DND-41 (cell line): ENCODE data around the gene PRKAR1B.

Experiments
- CTCF ChIP-seq: IDR thresholded peaks from 2 replicates; pipeline ENCODE4 v1.5.1; 2012; ENCODE audit warnings: borderline replicate concordance, low read length, moderate library complexity, mild to moderate bottlenecking; ENCODE audit not compliant: poor library complexity, severe bottlenecking; ENCODE audit errors: extremely low read depth
- EZH2 ChIP-seq: IDR thresholded peaks from 3 replicates; pipeline ENCODE4 v1.6.1; 2012; ENCODE audit warnings: borderline replicate concordance, low read depth, mild to moderate bottlenecking, moderate library complexity, low read length, inconsistent platforms; ENCODE audit not compliant: severe bottlenecking

- TF ChIP-seq EZH2, result no peak
- no peak for TF ChIP-seq CTCF
Observed at GRCh38 chr7:571718-572415, 155.2 kb downstream of the PRKAR1B start.
